OCI-LY3 (cell line): ENCODE results near the gene MYCBP.

Experiments
- CTCF ChIP-seq: fragments of 200-600, 300-600 bp; sonication (generic); IDR thresholded peaks from 2 replicates; pipeline ENCODE4 v1.5.1; 2014; ENCODE audit warnings: antibody characterized with exemption, low read length, low read depth
- EZH2phosphoT487 ChIP-seq: fragments of 200-600 bp; shearing (Covaris generic); IDR thresholded peaks from 2 replicates; pipeline ENCODE4 v1.6.1; 2018; ENCODE audit warnings: antibody characterized with exemption, mixed run types, low read depth

- TF ChIP-seq CTCF (peak; percentile 67), EZH2phosphoT487 (no peak)
Measured at GRCh38 chr1:38818175-38818976, 54.8 kb downstream of the MYCBP start.
